Suprapubic skin (tissue), 4 donors: ENCODE results near the gene SNRK. TPM values are rescaled to one million over a fixed set of nuclear protein-coding genes. Genes with fewer than 3 reads are reported as not detected.

Source experiments
- DNase-seq, 2 donors: peaks; one replicate each; pipeline ENCODE4 v3.0.0-alpha.2; 2019; ENCODE audit warnings: low spot score in 2 of 2
- H3K27ac ChIP-seq: fragments of 200-600 bp; sonication (generic); one replicate; pipeline ENCODE4 v1.5.1; 2019
- H3K27me3 ChIP-seq: fragments of 200-600 bp; sonication (generic); one replicate; pipeline ENCODE4 v1.5.1; 2019
- H3K36me3 ChIP-seq: fragments of 200-600 bp; sonication (generic); one replicate; pipeline ENCODE4 v1.5.1; 2019
- H3K4me1 ChIP-seq: fragments of 200-600 bp; sonication (generic); one replicate; pipeline ENCODE4 v1.5.1; 2019
- H3K4me3 ChIP-seq: fragments of 200-600 bp; sonication (generic); one replicate; pipeline ENCODE4 v1.5.1; 2019; ENCODE audit warnings: mild to moderate bottlenecking
- H3K9me3 ChIP-seq: fragments of 200-600 bp; sonication (generic); one replicate; pipeline ENCODE4 v1.5.1; 2019
- EP300 ChIP-seq: sonication (generic); formaldehyde crosslinking; IDR thresholded peaks from one replicate; pipeline ENCODE4 v1.6.1; 2017; ENCODE audit warnings: antibody characterized with exemption
- POLR2A ChIP-seq, 2 donors: fragments of 450-650 bp; IDR thresholded peaks; one replicate each; pipeline ENCODE4 v1.6.1; 2017; ENCODE audit warnings: antibody characterized with exemption in 2 of 2, mild to moderate bottlenecking in 2 of 2, moderate library complexity in 2 of 2
- POLR2AphosphoS5 ChIP-seq, 3 donors: sonication (generic); formaldehyde crosslinking; IDR thresholded peaks; one replicate each; pipeline ENCODE4 v1.6.1; 2017; ENCODE audit warnings: antibody characterized with exemption in 3 of 3
- WGBS: methylation state at CpG from one replicate; pipeline ENCODE4 v1.1.5; 2018; 5-methylcytosine and 5-hydroxymethylcytosine counted together
- total RNA-seq, 4 donors: library from RNA; depleted of rRNA; stranded (reverse); fragments of >200 nt; gene quantifications; one replicate each; pipeline ENCODE4 v1.1.0, GENCODE V29; 2016
- TF ChIP-seq, protein P1 (sequence below), 2 donors: fragments of 200-600 bp in 1 of 2; fragments of 450-650 bp in 1 of 2; sonication (generic) in 1 of 2; IDR thresholded peaks; one replicate each; pipeline ENCODE4 v1.5.1; 2016 to 2019; ENCODE audit warnings: antibody characterized with exemption in 2 of 2, mild to moderate bottlenecking in 1 of 2, moderate library complexity in 1 of 2

SNRK gene
- total RNA-seq, 4 donors from 2014 or later = 107 to 213 (median 177) TPM

- H3K4me3 ChIP-seq = no peak overlapping the region
- no peaks in the 10 kb centered on the region for H3K27me3 ChIP-seq
- TF ChIP-seq, protein P1, sequence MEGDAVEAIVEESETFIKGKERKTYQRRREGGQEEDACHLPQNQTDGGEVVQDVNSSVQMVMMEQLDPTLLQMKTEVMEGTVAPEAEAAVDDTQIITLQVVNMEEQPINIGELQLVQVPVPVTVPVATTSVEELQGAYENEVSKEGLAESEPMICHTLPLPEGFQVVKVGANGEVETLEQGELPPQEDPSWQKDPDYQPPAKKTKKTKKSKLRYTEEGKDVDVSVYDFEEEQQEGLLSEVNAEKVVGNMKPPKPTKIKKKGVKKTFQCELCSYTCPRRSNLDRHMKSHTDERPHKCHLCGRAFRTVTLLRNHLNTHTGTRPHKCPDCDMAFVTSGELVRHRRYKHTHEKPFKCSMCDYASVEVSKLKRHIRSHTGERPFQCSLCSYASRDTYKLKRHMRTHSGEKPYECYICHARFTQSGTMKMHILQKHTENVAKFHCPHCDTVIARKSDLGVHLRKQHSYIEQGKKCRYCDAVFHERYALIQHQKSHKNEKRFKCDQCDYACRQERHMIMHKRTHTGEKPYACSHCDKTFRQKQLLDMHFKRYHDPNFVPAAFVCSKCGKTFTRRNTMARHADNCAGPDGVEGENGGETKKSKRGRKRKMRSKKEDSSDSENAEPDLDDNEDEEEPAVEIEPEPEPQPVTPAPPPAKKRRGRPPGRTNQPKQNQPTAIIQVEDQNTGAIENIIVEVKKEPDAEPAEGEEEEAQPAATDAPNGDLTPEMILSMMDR (IDR thresholded peaks at IDR 0.05) = no peak
- TF ChIP-seq POLR2A (IDR thresholded peaks at IDR 0.05) = no peak
- TF ChIP-seq POLR2AphosphoS5 (IDR thresholded peaks at IDR 0.05) = no peak
- no peak for TF ChIP-seq EP300
- DNase-seq = no peak
- H3K27ac ChIP-seq = no peak overlapping the region
- 85% methylated on average over 4 of the region's 4 CpGs for WGBS
- no peaks in the 10 kb centered on the region for H3K4me1 ChIP-seq
- H3K36me3 ChIP-seq = peaks cover 96% of the 10 kb centered on the region
- peaks cover 6% of the 10 kb centered on the region for H3K9me3 ChIP-seq
Observed at GRCh38 chr3:43343185-43343584, 56.8 kb downstream of the SNRK start.

GRCh38 chr3:43343815-43344214 is 57.5 kb downstream of the SNRK start:
- Histone ChIP-seq H3K36me3 (peaks cover 99% of the 10 kb centered on the region), H3K4me3 (no peak overlapping the region), H3K4me1 (no peaks in the 10 kb centered on the region), H3K9me3 (peaks cover 6% of the 10 kb centered on the region), H3K27me3 (no peaks in the 10 kb centered on the region), H3K27ac (no peak overlapping the region)
- 89% methylated on average over 3 of the region's 3 CpGs for WGBS
- no peak for TF ChIP-seq POLR2AphosphoS5 (IDR thresholded peaks at IDR 0.05)
- TF ChIP-seq, protein P1 (IDR thresholded peaks at IDR 0.05) = no peak
- no peak for TF ChIP-seq EP300
- TF ChIP-seq POLR2A (IDR thresholded peaks at IDR 0.05) = no peak
- no peak for DNase-seq

DNA sequence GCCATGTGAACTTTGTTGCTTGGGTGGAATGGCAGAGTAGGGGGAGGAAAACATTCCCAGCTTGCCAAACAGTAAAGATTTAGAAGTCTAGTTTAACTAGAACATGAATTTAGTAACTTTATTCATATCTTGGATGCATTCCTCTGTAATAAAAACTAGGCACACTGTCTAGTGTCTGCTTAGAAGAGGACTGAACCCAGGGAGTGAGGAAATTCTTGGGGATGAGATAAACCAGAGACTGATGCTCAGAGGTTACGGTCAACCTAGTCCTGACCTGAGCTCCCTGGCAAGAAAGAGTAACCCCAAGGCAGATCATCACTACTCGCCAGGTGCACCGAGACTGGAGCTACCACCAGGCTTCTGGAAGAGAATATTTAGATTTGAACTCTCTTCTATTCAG is 58.2 kb downstream of the SNRK start:
- Histone ChIP-seq H3K27ac (no peak overlapping the region), H3K9me3 (peaks cover under 1% of the 10 kb centered on the region), H3K4me3 (no peak overlapping the region), H3K27me3 (no peaks in the 10 kb centered on the region), H3K4me1 (no peaks in the 10 kb centered on the region), H3K36me3 (peaks cover 99% of the 10 kb centered on the region)
- TF ChIP-seq POLR2A (IDR thresholded peaks at IDR 0.05) = no peak
- DNase-seq = no peak
- 89% methylated on average over 3 of the region's 3 CpGs for WGBS

DNA sequence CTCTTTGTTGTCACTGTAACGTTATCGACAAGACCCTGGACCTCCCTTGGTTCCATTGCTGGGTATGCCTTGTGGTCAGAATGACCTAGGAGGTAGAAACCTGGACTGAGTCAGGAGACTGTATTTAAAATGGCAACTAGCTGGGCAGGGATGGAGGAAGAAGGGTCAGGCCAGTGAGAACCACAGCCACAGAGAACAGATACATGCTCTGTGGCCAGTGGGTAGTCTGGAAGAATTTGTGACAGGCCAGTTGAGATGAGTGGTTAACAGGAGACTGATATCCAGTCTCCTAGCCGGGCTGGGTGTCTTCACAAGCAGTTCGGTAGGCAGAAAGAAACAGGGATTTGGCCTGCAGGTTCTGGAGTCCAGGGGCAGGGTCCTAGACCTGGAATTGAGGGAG is 58.9 kb downstream of the SNRK start:
- TF ChIP-seq POLR2A (IDR thresholded peaks at IDR 0.05) (no peak), EP300 (no peak), POLR2AphosphoS5 (IDR thresholded peaks at IDR 0.05) (no peak)
- TF ChIP-seq, protein P1 (IDR thresholded peaks at IDR 0.05) = no peak
- no peak for DNase-seq
- H3K9me3 ChIP-seq = no peaks in the 10 kb centered on the region
- H3K36me3 ChIP-seq = peaks cover 99% of the 10 kb centered on the region
- WGBS = 93% methylated on average over 4 of the region's 4 CpGs
- H3K27me3 ChIP-seq = no peaks in the 10 kb centered on the region
- H3K4me3 ChIP-seq = no peak overlapping the region
- no peak overlapping the region for H3K27ac ChIP-seq
- H3K4me1 ChIP-seq = no peaks in the 10 kb centered on the region

- Histone ChIP-seq H3K27ac (no peak overlapping the region), H3K4me1 (no peaks in the 10 kb centered on the region), H3K27me3 (no peaks in the 10 kb centered on the region), H3K9me3 (no peaks in the 10 kb centered on the region), H3K36me3 (peaks cover 97% of the 10 kb centered on the region), H3K4me3 (no peak overlapping the region)
- TF ChIP-seq POLR2AphosphoS5 (IDR thresholded peaks at IDR 0.05) (no peak), EP300 (no peak), POLR2A (IDR thresholded peaks at IDR 0.05) (no peak)
- TF ChIP-seq, protein P1 (IDR thresholded peaks at IDR 0.05) = no peak
- WGBS = 82% methylated on average over 6 of the region's 6 CpGs
- no peak for DNase-seq
Observed at GRCh38 chr3:43345877-43346276, 59.5 kb downstream of the SNRK start.
